A673 (cell line): ENCODE data around the gene PIM2.

Source experiments
- EZH2 ChIP-seq: fragments of 200-600 bp; sonication (generic); IDR thresholded peaks from 2 replicates; pipeline ENCODE4 v1.6.1; 2017; ENCODE audit warnings: borderline replicate concordance, low read depth, mild to moderate bottlenecking, mixed read lengths, antibody characterized with exemption, low read length; ENCODE audit not compliant: poor library complexity, severe bottlenecking
- TF ChIP-seq, protein P1 (sequence below): fragments of 300-800, 200-600 bp; sonication (generic); conservative IDR thresholded peaks from 2 replicates; pipeline ENCODE4 v1.5.1; 2017; ENCODE audit warnings: low read depth, mild to moderate bottlenecking, antibody characterized with exemption, low read length, moderate library complexity, mixed read lengths

DNA sequence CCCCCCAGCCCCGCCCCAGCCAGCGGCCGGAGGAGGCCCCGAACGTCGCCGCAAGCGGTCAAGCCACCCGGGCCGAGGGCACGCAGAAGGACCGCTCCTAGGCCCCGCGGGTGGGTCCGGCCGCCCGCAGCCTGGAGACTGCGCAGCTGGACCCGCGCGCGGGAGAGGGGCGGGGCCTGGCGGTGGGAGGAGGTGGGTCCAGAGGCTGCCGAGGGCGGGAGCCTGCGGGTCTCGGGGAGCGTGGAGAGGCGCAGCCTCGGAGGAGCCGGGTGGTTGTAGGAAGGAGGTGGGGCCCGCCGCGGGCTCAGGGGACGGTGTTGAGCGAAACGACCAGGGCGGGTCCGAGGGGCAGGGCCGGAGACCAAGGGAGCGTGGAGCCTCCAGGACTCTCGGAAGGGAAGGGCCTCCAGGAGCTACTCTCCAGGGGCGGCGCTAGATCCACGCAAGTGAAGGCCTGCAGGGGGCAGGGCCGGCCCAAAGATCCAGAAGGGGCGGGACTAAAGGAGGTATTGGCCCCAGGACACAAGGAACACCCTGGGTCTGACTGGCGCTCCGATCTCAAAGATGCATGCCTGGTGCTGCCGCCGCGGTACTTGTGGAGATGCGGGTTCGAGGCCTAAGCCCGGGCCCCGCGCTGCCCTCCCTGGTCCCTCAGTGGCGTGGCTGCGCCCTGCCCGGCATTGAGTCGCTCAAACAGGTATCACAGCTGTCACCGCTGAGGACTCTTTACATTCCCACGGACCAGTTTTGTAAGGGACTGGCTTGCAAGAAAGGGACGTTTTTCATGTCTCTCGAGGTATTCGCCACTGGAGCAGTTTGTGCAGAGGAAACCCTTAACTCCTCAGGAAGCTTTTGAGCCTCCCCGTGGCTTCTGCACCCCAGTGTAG lies 27.2 kb downstream of the PIM2 start:
- TF ChIP-seq, protein P1, sequence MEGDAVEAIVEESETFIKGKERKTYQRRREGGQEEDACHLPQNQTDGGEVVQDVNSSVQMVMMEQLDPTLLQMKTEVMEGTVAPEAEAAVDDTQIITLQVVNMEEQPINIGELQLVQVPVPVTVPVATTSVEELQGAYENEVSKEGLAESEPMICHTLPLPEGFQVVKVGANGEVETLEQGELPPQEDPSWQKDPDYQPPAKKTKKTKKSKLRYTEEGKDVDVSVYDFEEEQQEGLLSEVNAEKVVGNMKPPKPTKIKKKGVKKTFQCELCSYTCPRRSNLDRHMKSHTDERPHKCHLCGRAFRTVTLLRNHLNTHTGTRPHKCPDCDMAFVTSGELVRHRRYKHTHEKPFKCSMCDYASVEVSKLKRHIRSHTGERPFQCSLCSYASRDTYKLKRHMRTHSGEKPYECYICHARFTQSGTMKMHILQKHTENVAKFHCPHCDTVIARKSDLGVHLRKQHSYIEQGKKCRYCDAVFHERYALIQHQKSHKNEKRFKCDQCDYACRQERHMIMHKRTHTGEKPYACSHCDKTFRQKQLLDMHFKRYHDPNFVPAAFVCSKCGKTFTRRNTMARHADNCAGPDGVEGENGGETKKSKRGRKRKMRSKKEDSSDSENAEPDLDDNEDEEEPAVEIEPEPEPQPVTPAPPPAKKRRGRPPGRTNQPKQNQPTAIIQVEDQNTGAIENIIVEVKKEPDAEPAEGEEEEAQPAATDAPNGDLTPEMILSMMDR, result peak; percentile 52
- TF ChIP-seq EZH2, result no peak
